KMS-11 (cell line): ENCODE data around the gene ALDH4A1.

ENCODE experiments used
- H2AFZ ChIP-seq: fragments of 200-600 bp; sonication (generic); 2 replicates; pipeline ENCODE4 v1.6.1; 2016; ENCODE audit warnings: antibody characterized with exemption, mixed run types, low read depth
- H3K27ac ChIP-seq: fragments of 200-600 bp; sonication (generic); 2 replicates; pipeline ENCODE4 v1.6.1; 2016; ENCODE audit warnings: mild to moderate bottlenecking, mixed run types
- H3K27me3 ChIP-seq: fragments of 200-600 bp; sonication (generic); 2 replicates; pipeline ENCODE4 v1.6.1; 2017; ENCODE audit warnings: mild to moderate bottlenecking, low read depth, mixed run types, moderate library complexity; ENCODE audit not compliant: insufficient read depth
- H3K36me3 ChIP-seq: fragments of 200-600 bp; sonication (generic); 2 replicates; pipeline ENCODE4 v1.6.1; 2017; ENCODE audit warnings: mild to moderate bottlenecking, mixed run types; ENCODE audit not compliant: insufficient read depth
- H3K4me1 ChIP-seq: fragments of 200-600 bp; sonication (generic); 2 replicates; pipeline ENCODE4 v1.6.1; 2016; ENCODE audit warnings: mild to moderate bottlenecking, low read depth, mixed run types; ENCODE audit not compliant: poor library complexity, severe bottlenecking
- H3K4me2 ChIP-seq: fragments of 200-600 bp; sonication (generic); 2 replicates; pipeline ENCODE4 v1.7.0; 2016; ENCODE audit warnings: mild to moderate bottlenecking, mixed run types
- H3K4me3 ChIP-seq: fragments of 200-600 bp; sonication (generic); IDR thresholded peaks from 2 replicates; pipeline ENCODE4 v1.6.1; 2017; ENCODE audit warnings: low read depth, low read length, mixed read lengths; ENCODE audit not compliant: insufficient read depth
- H3K79me2 ChIP-seq: fragments of 200-600 bp; sonication (generic); 2 replicates; pipeline ENCODE4 v1.6.1; 2016; ENCODE audit warnings: low read depth, mixed run types; ENCODE audit not compliant: insufficient read depth
- H3K9ac ChIP-seq: fragments of 200-600 bp; sonication (generic); 2 replicates; pipeline ENCODE4 v1.6.1; 2016; ENCODE audit warnings: mild to moderate bottlenecking, mixed run types
- H4K20me1 ChIP-seq: fragments of 200-600 bp; sonication (generic); 2 replicates; pipeline ENCODE4 v1.6.1; 2016; ENCODE audit warnings: mild to moderate bottlenecking, mixed run types; ENCODE audit not compliant: insufficient read depth
- TF ChIP-seq, protein P1 (sequence below): fragments of 200-600 bp; sonication (generic); conservative IDR thresholded peaks from 2 replicates; pipeline ENCODE4 v1.6.1; 2017; ENCODE audit warnings: low read depth, mild to moderate bottlenecking, antibody characterized with exemption, low read length, moderate library complexity, mixed read lengths

The ALDH4A1 gene

DNA sequence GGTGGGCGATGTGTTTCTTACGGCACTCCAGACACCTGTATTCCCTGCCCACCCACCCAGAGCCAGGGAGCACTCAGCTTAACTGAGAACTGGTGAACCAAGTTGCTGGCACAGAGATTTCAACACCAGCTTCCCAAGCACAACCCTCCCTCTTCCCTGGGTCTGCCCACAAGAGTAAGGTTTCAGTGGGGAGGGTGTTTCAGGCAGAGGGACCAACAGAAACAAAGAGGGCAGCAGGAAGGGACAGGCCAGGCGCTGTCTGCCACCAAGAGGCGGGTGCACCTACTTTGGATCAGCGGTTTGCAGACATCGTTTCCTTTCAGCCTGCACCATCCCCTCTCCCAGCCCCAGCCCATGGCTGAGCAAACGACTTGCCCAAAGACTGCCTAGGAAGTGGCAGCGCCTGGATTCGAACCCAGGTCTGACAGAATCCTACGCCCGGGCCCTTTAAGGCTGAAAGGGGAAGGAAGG lies 21.9 kb upstream of the ALDH4A1 start:
- no peaks in the 10 kb centered on the region for H4K20me1 ChIP-seq
- H2AFZ ChIP-seq, result no peak overlapping the region
- H3K79me2 ChIP-seq, result no peaks in the 10 kb centered on the region
- H3K27ac ChIP-seq, result no peak overlapping the region
- H3K4me1 ChIP-seq, result no peaks in the 10 kb centered on the region
- no peak overlapping the region for H3K9ac ChIP-seq
- no peaks in the 10 kb centered on the region for H3K36me3 ChIP-seq
- TF ChIP-seq, protein P1, sequence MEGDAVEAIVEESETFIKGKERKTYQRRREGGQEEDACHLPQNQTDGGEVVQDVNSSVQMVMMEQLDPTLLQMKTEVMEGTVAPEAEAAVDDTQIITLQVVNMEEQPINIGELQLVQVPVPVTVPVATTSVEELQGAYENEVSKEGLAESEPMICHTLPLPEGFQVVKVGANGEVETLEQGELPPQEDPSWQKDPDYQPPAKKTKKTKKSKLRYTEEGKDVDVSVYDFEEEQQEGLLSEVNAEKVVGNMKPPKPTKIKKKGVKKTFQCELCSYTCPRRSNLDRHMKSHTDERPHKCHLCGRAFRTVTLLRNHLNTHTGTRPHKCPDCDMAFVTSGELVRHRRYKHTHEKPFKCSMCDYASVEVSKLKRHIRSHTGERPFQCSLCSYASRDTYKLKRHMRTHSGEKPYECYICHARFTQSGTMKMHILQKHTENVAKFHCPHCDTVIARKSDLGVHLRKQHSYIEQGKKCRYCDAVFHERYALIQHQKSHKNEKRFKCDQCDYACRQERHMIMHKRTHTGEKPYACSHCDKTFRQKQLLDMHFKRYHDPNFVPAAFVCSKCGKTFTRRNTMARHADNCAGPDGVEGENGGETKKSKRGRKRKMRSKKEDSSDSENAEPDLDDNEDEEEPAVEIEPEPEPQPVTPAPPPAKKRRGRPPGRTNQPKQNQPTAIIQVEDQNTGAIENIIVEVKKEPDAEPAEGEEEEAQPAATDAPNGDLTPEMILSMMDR, result no peak
- H3K4me2 ChIP-seq, result no peak overlapping the region
- peaks cover 4% of the 10 kb centered on the region; the same call in 1 of the 2 replicates for H3K27me3 ChIP-seq
- no peak overlapping the region for H3K4me3 ChIP-seq

DNA sequence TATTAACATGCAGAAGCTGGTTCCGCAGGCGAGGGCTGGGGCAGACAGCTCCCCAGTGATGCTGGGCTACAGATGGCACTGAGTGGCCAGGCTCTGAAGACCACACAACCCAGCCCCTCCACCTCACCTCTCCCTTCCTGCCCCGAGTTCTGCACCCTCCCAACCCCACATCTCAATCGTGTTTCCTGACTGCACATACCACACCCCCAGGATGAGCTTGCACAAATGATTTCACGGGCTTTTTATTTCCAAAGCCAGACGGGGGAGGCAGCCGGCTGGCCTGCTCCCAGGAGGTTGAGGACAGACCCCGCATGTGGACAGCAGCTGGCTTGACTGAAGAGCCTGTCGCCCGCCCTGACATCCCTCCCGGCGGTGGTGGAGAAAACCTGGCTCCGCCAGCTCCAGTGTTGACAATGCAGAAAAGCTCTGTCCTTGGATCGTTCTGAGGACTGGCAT lies 21.4 kb upstream of the ALDH4A1 start:
- Histone ChIP-seq H3K4me2 (no peak overlapping the region), H4K20me1 (no peaks in the 10 kb centered on the region), H3K9ac (no peak overlapping the region), H2AFZ (no peak overlapping the region), H3K36me3 (no peaks in the 10 kb centered on the region), H3K27me3 (peaks cover 4% of the 10 kb centered on the region; the same call in 1 of the 2 replicates), H3K79me2 (no peaks in the 10 kb centered on the region), H3K4me3 (no peak overlapping the region), H3K4me1 (no peaks in the 10 kb centered on the region), H3K27ac (no peak overlapping the region)
- TF ChIP-seq, protein P1, result no peak

DNA sequence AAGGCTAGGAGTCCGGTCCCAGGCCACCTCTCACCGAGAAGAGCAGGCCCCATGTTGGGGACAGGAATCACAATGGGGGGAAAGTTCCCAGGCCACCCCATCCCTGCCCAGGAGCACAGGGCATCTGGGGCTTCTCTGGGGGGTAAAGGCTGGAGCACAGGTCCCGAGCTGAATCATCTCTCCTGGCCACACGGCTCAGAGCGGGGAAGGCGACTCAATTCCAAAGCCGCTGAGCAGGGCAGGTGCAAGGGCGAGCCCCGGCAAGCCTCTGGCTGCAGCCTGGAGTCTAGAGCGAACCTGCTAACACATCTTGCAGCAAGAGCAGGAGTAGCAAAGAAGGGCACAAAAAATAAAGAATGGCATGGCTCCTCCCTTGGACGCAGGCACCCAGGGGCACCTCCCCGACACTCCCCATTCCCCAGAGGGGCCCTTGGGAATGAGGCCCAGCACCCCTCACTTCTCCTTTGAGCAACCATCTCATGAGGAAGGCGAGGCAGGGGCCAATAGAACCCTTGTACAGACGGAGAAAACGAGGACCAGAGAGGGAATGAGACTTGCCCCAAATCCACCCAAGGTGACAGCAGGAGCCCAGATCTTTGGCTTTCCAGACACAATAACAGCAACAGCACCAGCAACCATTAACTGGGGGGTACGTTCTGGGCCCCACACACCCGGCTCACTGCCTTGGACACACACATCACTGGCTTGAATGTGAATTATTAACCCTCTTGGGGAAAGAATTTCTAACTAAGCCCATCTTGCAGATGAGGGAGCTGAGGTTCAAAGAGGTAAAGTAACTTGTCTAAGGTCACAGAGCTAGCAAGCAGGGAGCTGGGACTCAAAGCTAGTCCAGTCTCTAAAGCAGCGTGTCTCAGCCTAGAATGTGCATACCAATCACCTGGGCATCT lies 20.7 kb upstream of the ALDH4A1 start:
- no peak overlapping the region for H3K4me2 ChIP-seq
- no peak overlapping the region for H3K4me3 ChIP-seq
- no peaks in the 10 kb centered on the region for H3K4me1 ChIP-seq
- H3K27ac ChIP-seq, result no peak overlapping the region
- peaks cover 4% of the 10 kb centered on the region; the same call in 1 of the 2 replicates for H3K27me3 ChIP-seq
- no peaks in the 10 kb centered on the region for H4K20me1 ChIP-seq
- H3K79me2 ChIP-seq, result no peaks in the 10 kb centered on the region
- no peak overlapping the region for H2AFZ ChIP-seq
- H3K9ac ChIP-seq, result no peak overlapping the region
- no peaks in the 10 kb centered on the region for H3K36me3 ChIP-seq
- TF ChIP-seq, protein P1, result no peak

DNA sequence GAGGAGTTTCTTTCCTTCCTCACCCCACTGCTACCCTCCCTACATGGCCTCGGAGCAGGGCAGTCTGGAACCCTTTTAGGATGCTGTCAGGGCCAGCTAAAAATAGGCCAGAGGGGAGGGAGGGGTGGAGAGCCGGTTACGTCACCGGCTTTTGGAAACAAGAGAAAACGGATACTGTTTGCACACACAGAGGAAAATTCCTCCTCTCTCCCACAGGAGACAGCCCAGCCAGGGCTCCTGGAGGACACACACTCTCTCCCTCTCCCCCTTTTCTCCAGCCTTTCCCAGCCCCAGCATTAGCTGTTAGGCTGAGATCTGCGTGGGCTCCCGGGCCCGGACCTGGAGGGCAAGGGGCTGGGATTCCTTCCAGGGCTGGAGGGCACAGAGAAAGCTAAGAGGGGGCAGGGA lies 20.0 kb upstream of the ALDH4A1 start:
- Histone ChIP-seq H3K36me3 (no peaks in the 10 kb centered on the region), H2AFZ (no peak overlapping the region), H3K27ac (no peak overlapping the region), H4K20me1 (no peaks in the 10 kb centered on the region), H3K79me2 (no peaks in the 10 kb centered on the region), H3K9ac (no peak overlapping the region), H3K4me2 (no peak overlapping the region), H3K4me1 (no peaks in the 10 kb centered on the region), H3K4me3 (no peak overlapping the region), H3K27me3 (peaks cover 4% of the 10 kb centered on the region; the same call in 1 of the 2 replicates)
- TF ChIP-seq, protein P1, result no peak
